Mucosa of stomach (tissue), 1 donor: ENCODE measurements around the gene BFSP1.

ENCODE experiments used
- H3K27me3 ChIP-seq: one replicate; pipeline ENCODE4 v1.7.0; 2013; ENCODE audit warnings: mild to moderate bottlenecking, low read length; ENCODE audit not compliant: control insufficient read depth, insufficient read depth
- H3K36me3 ChIP-seq: one replicate; pipeline ENCODE4 v1.7.0; 2013; ENCODE audit warnings: low read length; ENCODE audit not compliant: control insufficient read depth, insufficient read depth
- H3K4me1 ChIP-seq: one replicate; pipeline ENCODE4 v1.7.0; 2013; ENCODE audit warnings: mild to moderate bottlenecking, low read length; ENCODE audit not compliant: control insufficient read depth, insufficient read depth
- H3K4me3 ChIP-seq: one replicate; pipeline ENCODE4 v1.7.0; 2013; ENCODE audit warnings: low read length
- H3K9ac ChIP-seq: one replicate; pipeline ENCODE4 v1.7.0; 2013; ENCODE audit warnings: mild to moderate bottlenecking, low read length, moderate library complexity
- H3K9me3 ChIP-seq: one replicate; pipeline ENCODE4 v1.7.0; 2013; ENCODE audit warnings: mild to moderate bottlenecking, low read length, moderate library complexity; ENCODE audit not compliant: control insufficient read depth
- donor health status: Pancreatic carcinoma.

BFSP1 gene

GRCh38 chr20:17488916-17489600 lies 42.1 kb downstream of the BFSP1 start:
- no peaks in the 10 kb centered on the region for H3K4me1 ChIP-seq
- no peak overlapping the region for H3K4me3 ChIP-seq
- no peaks in the 10 kb centered on the region for H3K36me3 ChIP-seq
- no peaks in the 10 kb centered on the region for H3K9me3 ChIP-seq
- H3K9ac ChIP-seq, result no peak overlapping the region
- no peaks in the 10 kb centered on the region for H3K27me3 ChIP-seq

- Histone ChIP-seq H3K4me3 (no peak overlapping the region), H3K9ac (no peak overlapping the region), H3K27me3 (peaks cover 4% of the 10 kb centered on the region), H3K9me3 (no peaks in the 10 kb centered on the region), H3K36me3 (no peaks in the 10 kb centered on the region), H3K4me1 (no peaks in the 10 kb centered on the region)
These were observed 46.2 kb downstream of the BFSP1 start for GRCh38 chr20:17485017-17485416.

DNA sequence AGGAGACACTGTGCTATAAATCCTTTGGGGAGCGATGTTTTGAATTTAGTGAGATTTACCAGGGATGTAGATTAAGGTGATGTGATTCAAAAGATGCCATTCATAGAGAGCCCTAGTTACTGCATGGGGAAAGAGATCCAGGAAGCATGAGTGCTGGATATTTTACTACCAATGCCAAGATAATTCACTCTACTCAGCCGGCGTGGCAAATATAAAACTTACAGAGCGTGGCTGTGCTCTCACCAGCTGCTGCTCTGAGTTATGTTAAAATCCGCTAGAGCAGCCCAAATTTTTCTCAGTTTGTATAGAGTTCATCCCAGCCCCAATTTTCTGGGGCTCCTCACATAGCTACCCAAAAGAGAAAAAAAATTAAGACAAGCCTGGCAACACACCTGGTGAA lies 48.6 kb downstream of the BFSP1 start:
- no peaks in the 10 kb centered on the region for H3K9me3 ChIP-seq
- no peak overlapping the region for H3K4me3 ChIP-seq
- no peaks in the 10 kb centered on the region for H3K4me1 ChIP-seq

DNA sequence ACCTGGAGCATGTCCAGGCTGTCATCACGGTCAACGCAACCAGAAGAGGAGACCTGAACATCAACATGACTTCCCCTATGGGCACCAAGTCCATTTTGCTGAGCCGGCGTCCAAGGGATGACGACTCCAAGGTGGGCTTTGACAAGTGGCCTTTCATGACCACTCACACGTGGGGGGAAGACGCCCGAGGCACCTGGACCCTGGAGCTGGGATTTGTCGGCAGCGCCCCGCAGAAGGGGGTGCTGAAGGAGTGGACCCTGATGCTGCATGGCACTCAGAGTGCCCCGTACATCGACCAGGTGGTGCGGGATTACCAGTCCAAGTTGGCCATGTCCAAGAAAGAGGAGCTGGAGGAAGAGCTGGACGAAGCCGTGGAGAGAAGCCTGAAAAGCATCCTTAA lies 49.5 kb downstream of the BFSP1 start:
- Histone ChIP-seq H3K36me3 (no peaks in the 10 kb centered on the region), H3K9me3 (no peaks in the 10 kb centered on the region), H3K27me3 (peaks cover 4% of the 10 kb centered on the region), H3K9ac (no peak overlapping the region), H3K4me1 (no peaks in the 10 kb centered on the region), H3K4me3 (no peak overlapping the region)

More for the DNA sequence above, 48.6 kb downstream of the BFSP1 start:
- Histone ChIP-seq H3K9ac (no peak overlapping the region), H3K36me3 (no peaks in the 10 kb centered on the region), H3K27me3 (peaks cover 4% of the 10 kb centered on the region)

- H3K36me3 ChIP-seq, result no peaks in the 10 kb centered on the region
These were observed 50.5 kb downstream of the BFSP1 start for GRCh38 chr20:17480696-17481095.

GRCh38 chr20:17479063-17479657 lies 52.0 kb downstream of the BFSP1 start:
- H3K9me3 ChIP-seq, result no peaks in the 10 kb centered on the region
- H3K4me1 ChIP-seq, result no peaks in the 10 kb centered on the region
- H3K36me3 ChIP-seq, result no peaks in the 10 kb centered on the region
- H3K4me3 ChIP-seq, result no peak overlapping the region
- H3K27me3 ChIP-seq, result peaks cover 7% of the 10 kb centered on the region
- H3K9ac ChIP-seq, result no peak overlapping the region

More at GRCh38 chr20:17480696-17481095, 50.5 kb downstream of the BFSP1 start:
- Histone ChIP-seq H3K27me3 (peaks cover 4% of the 10 kb centered on the region), H3K9me3 (no peaks in the 10 kb centered on the region), H3K4me1 (no peaks in the 10 kb centered on the region), H3K4me3 (no peak overlapping the region), H3K9ac (no peak overlapping the region)

DNA sequence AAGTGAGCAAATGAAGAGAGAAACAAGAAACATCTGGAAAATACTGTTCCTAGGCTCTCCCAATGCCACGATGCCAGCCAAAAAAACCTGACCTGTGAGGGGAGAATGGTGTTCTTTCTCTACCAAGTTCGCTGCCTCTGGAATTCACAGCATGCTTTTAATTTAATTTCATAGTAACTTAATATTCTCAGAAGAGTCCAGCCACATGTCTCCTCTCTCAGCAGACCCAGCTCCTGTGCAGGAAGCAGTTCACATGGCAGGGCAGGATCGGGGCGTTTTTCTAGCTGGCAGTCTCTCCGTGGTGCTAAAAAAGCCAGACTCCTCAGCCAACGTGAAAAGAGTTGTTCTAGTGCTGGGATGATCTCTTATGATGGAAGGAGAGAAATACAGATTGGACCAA lies 57.5 kb downstream of the BFSP1 start:
- no peaks in the 10 kb centered on the region for H3K9me3 ChIP-seq
- H3K36me3 ChIP-seq, result no peaks in the 10 kb centered on the region
- no peak overlapping the region for H3K4me3 ChIP-seq
- H3K27me3 ChIP-seq, result peaks cover 3% of the 10 kb centered on the region
- H3K4me1 ChIP-seq, result no peaks in the 10 kb centered on the region
- no peak overlapping the region for H3K9ac ChIP-seq

GRCh38 chr20:17471606-17472187 lies 59.5 kb downstream of the BFSP1 start:
- H3K9ac ChIP-seq, result no peak overlapping the region
- H3K4me3 ChIP-seq, result no peak overlapping the region
- peaks cover 3% of the 10 kb centered on the region for H3K27me3 ChIP-seq

DNA sequence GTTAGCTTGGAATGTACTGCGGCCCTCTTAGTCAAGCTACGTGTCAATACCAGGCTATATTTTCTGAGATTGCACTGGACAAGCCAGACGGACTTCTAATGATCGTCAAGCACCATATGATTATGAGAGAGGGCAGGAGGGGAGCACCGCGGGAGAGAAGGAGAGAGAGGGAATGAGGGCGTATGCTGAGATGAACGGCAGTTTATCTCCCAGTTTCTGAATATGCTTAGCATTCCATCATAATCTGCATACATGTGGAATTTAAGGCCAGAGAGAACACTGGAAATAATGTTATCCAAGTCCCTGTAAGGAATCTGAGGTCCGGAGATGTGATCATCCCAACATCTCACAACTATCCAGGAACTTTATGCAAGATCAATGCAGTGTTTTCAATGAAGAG lies 60.2 kb downstream of the BFSP1 start:
- Histone ChIP-seq H3K9me3 (no peaks in the 10 kb centered on the region), H3K4me1 (no peaks in the 10 kb centered on the region), H3K9ac (no peak overlapping the region), H3K27me3 (peaks cover 3% of the 10 kb centered on the region), H3K4me3 (no peak overlapping the region), H3K36me3 (no peaks in the 10 kb centered on the region)

More at GRCh38 chr20:17471606-17472187, 59.5 kb downstream of the BFSP1 start:
- Histone ChIP-seq H3K36me3 (no peaks in the 10 kb centered on the region), H3K4me1 (no peaks in the 10 kb centered on the region), H3K9me3 (no peaks in the 10 kb centered on the region)

- H3K9ac ChIP-seq, result no peak overlapping the region
- H3K27me3 ChIP-seq, result peaks cover 3% of the 10 kb centered on the region
These were observed 60.7 kb downstream of the BFSP1 start for GRCh38 chr20:17470521-17470920.

GRCh38 chr20:17469246-17470030 lies 61.7 kb downstream of the BFSP1 start:
- H3K36me3 ChIP-seq, result no peaks in the 10 kb centered on the region
- H3K4me1 ChIP-seq, result no peaks in the 10 kb centered on the region
- H3K4me3 ChIP-seq, result no peak overlapping the region
- H3K9ac ChIP-seq, result no peak overlapping the region
- H3K27me3 ChIP-seq, result peaks cover 3% of the 10 kb centered on the region
- H3K9me3 ChIP-seq, result no peaks in the 10 kb centered on the region

More at GRCh38 chr20:17470521-17470920, 60.7 kb downstream of the BFSP1 start:
- no peaks in the 10 kb centered on the region for H3K9me3 ChIP-seq
- H3K36me3 ChIP-seq, result no peaks in the 10 kb centered on the region
- H3K4me3 ChIP-seq, result no peak overlapping the region
- H3K4me1 ChIP-seq, result no peaks in the 10 kb centered on the region
